SK-N-MC (cell line): Measurements from ENCODE around the gene DTX2.
"Not testable (repeated sequence)": the region's sequence is repeated elsewhere in the genome, so short reads cannot be mapped to it uniquely, and the experiment has no call there.

Experiments
- DNase-seq: peaks from one replicate; pipeline ENCODE4 v3.0.0-alpha.2; 2011; ENCODE audit warnings: low read depth, low spot score
- H3K27ac ChIP-seq: fragments of 200-600 bp; sonication (generic); 2 replicates; pipeline ENCODE4 v1.5.1; 2016; ENCODE audit warnings: mixed run types
- H3K36me3 ChIP-seq: fragments of 200-600 bp; sonication (generic); 2 replicates; pipeline ENCODE4 v1.6.1; 2017; ENCODE audit warnings: antibody characterized with exemption, low read length, mixed read lengths; ENCODE audit not compliant: insufficient read depth
- H3K4me3 ChIP-seq: fragments of 200-600 bp; sonication (generic); 2 replicates; pipeline ENCODE4 v1.5.1; 2016
- H3K9ac ChIP-seq: fragments of 200-600 bp; sonication (generic); 2 replicates; pipeline ENCODE4 v1.8.0; 2017; ENCODE audit warnings: mixed run types, mixed read lengths; ENCODE audit not compliant: insufficient read length
- H3K9me3 ChIP-seq: fragments of 200-600 bp; sonication (generic); 2 replicates; pipeline ENCODE4 v1.6.1; 2017; ENCODE audit warnings: low read depth, mild to moderate bottlenecking, antibody characterized with exemption, low read length, moderate library complexity, mixed read lengths

The DTX2 gene

DNA sequence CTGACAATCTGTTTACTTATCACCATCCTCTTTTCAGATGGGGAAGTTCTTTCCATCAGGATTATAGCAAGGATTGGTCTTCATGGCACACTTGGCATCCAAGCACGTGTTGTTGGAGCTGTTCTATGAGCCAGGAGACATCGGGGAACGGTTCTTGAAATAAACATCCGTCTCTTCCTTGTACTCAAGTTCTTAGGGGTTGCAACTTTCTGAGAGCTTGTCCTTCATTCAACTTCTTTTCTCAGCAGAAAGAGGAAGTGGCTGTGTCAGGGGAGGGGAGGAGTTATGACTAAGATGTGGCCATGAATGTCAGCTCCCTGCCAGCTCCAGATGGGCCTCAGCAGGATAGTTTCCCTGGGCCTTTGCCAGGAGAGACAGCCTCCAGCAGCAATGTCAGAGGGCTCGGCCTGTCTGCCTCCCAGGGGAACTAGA lies 15.9 kb upstream of the DTX2 start:
- H3K9me3 ChIP-seq, H3K36me3 ChIP-seq, H3K4me3 ChIP-seq, H3K27ac ChIP-seq, DNase-seq, H3K9ac ChIP-seq: not testable (repeated sequence)

DNA sequence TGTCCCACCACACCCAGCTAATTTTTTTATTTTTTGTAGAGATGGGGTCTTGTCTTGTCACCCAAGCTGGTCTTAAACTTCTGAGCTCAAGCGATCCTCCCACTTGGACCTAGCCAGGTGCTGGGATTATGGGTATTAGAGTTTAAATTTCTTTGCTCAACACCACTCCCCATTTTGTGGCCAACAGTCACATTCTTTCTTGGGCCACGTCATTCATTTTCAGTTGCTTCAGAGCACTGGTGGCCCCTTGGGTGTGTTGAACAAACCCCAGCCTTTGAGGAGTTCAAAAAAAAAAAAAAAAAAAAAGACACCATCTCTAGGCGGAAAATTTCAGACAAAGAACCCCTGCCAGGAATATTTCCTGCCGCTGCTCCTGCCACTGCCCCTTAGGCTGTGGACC lies 4.5 kb upstream of the DTX2 start:
- H3K27ac ChIP-seq, DNase-seq: not testable (repeated sequence)

DNA sequence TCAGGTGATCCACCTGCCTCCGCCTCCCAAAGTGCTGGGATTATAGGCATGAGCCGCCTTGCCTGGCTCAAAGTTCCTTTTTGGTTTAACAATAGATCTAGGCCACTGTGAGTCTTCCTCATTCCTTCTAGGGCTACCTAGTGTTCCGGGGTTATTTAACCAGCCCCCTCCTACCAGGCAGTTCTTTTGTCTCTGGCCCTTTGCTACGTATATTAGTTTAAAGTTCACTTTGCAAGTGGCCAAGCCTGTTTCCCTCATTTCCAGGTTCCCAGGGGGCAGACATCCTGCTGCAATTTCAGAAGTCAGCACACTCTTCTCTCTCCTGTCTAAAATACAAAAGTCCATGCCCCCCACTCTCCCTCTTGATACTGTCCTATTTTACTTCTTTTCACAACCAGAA lies 3.0 kb upstream of the DTX2 start:
- H3K9me3 ChIP-seq, H3K27ac ChIP-seq, DNase-seq, H3K36me3 ChIP-seq, H3K9ac ChIP-seq, H3K4me3 ChIP-seq: not testable (repeated sequence)

More for the DNA sequence above, 4.5 kb upstream of the DTX2 start:
- H3K4me3 ChIP-seq, H3K9ac ChIP-seq, H3K36me3 ChIP-seq, H3K9me3 ChIP-seq: not testable (repeated sequence)

DNA sequence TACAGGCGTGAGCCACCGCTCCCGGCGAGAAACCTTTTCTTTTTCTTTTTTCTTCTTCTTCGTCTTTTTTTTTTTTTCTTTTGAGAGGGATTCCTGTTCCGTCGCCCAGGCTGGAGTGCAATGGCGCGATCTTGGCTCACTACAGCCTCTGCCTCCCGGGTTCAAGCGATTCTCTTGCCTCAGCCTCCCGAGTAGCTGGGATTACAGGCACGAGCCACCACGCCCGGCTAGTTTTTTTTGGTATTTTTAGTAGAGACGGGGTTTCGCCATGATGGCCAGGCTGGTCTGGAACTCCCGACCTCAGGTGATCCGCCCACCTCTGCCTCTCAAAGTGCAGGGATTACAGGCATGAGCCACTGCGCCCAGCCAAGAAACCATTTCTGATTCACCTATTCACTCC lies 742 bp upstream of the DTX2 start:
- not testable (repeated sequence) for DNase-seq, H3K27ac ChIP-seq, H3K36me3 ChIP-seq, H3K9me3 ChIP-seq, H3K4me3 ChIP-seq, H3K9ac ChIP-seq

GRCh38 chr7:76462271-76462882 lies 868 bp downstream of the DTX2 start:
- H3K27ac ChIP-seq, H3K9me3 ChIP-seq, DNase-seq, H3K9ac ChIP-seq, H3K36me3 ChIP-seq, H3K4me3 ChIP-seq: not testable (repeated sequence)

DNA sequence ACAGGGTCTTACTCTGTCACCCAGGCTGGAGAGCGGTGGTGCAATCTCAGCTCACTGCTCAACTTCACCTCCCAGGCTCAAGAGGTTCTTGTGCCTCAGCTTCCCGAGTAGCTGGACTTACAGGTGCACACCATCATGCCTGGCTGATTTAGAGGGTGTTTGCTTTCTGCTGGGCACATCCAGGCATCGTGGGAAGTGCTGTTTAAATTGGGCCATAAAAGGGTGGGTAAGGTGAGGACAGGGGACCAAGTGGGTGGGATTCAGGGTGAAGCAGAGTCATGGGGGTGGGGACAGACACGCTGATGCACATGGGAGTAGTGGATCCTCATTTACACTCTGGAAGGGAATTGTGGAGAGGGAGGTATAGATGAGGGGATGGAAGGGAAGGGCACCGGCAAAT lies 3.5 kb downstream of the DTX2 start:
- not testable (repeated sequence) for H3K4me3 ChIP-seq, H3K9me3 ChIP-seq, H3K27ac ChIP-seq, H3K9ac ChIP-seq, DNase-seq, H3K36me3 ChIP-seq

GRCh38 chr7:76465950-76466349 lies 4.4 kb downstream of the DTX2 start:
- DNase-seq, H3K36me3 ChIP-seq, H3K27ac ChIP-seq, H3K9me3 ChIP-seq, H3K4me3 ChIP-seq, H3K9ac ChIP-seq: not testable (repeated sequence)

DNA sequence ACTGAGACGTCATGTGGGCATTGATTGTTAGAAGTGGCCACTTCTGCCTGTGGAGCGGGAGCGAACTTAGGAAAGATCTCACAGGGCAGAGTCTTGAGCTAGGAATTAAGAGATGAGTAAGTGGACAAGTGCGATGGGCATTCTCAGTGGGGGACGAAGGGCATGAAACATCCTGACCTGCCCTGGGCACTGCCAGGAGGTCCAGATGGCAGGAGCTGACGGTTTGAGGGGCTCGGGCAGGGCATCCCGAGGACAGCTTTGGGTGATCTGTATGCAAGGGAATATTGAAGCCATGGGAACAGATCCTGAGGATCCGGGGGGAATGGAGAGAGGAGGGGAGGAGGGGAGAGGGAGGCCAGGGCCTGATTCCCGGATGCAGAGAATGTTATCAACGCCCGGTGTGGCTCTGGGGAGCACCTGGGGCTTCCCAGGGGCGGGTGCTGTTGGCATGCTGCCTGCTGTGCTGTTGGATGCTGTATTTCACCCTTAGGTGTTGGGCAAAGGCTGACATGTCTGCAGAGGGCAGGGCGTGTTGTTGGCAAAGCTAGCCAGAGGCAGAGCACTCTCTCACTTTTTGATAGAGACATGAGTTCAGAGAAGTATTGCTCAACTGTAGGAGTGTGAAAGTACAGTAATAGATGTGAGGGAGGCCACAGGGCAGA lies 6.4 kb downstream of the DTX2 start:
- H3K9me3 ChIP-seq, H3K9ac ChIP-seq, H3K4me3 ChIP-seq, DNase-seq, H3K36me3 ChIP-seq, H3K27ac ChIP-seq: not testable (repeated sequence)

- H3K4me3 ChIP-seq, H3K9me3 ChIP-seq, H3K36me3 ChIP-seq, DNase-seq, H3K9ac ChIP-seq, H3K27ac ChIP-seq: not testable (repeated sequence)
These were observed 10.2 kb downstream of the DTX2 start for GRCh38 chr7:76471556-76472221.

DNA sequence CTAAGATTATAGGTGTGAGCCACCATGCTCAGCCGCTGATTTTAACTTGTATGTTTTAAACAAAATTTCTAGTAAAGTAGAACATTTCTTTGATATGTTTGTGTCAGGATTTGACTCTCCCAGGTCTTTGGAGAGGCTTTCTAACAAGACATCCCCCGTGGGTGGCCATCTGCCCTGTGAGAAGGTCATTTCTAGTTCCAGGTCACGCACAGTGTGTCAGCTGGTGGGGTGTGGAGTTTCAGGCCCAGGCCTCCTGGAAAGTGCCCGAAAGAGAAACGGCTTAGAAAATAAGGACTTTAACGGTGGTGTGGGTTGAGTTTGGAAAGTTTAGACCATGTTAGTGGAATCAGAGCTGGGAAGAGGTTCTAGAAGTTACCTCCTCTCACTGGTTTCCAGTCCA lies 11.6 kb downstream of the DTX2 start:
- not testable (repeated sequence) for H3K36me3 ChIP-seq, H3K27ac ChIP-seq, H3K4me3 ChIP-seq, DNase-seq, H3K9me3 ChIP-seq, H3K9ac ChIP-seq

DNA sequence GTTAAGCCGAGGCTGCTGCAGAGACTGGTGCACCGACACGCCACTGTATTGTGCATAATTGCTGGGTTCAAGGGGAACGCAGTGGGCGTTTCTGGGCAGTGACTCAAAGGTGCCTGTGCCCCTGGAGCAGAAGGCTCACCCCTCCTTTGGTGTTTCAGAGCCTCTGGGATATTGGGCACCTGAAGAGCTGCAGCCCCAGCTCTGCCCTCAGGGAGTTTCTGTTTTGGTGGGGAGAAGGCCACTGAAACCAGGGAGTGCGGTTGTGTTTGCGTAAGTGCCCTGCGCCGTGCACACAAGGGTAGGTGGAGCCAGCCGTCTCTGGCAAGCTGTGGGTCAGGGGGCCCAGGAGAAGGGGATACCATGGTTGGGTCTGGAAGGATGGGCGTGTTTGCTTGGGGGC lies 14.8 kb downstream of the DTX2 start:
- H3K9me3 ChIP-seq, H3K27ac ChIP-seq, DNase-seq, H3K36me3 ChIP-seq, H3K9ac ChIP-seq, H3K4me3 ChIP-seq: not testable (repeated sequence)

DNA sequence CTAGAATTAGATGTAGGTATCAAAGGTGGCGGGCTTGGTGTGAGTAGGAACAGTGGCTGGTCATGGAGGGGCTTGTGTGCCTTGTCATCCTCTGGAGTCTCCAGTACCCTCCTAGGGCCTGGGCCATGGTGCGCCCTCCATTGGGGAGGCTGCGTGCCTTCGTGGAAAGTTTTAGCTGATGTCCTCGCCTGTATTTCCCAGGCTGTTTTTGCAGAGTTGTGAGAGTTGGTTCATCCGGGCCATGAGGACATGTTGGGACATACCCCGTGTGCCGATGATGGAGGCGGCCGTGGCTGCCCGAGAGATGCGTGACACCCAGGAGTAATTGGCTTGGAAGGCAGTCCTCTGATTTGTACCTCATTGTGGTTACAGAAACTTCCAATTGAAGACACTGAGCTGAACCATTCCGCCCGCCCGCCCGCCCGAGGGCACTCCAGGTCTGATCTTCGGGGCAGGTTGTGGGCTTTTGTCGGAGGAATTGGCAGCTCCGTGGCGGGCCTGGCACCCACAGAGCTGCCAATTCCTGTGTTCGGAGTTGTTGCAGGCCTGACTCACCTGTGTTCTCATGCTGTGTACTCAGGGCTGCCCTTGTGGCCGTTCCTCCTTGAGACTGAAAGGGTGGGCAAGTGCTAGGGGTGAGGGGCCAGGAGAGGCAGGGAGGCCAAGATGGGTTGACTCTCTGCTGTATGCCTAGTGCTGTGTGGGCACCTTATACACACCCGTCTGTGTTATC lies 15.4 kb downstream of the DTX2 start:
- H3K4me3 ChIP-seq, H3K9me3 ChIP-seq, H3K36me3 ChIP-seq, H3K27ac ChIP-seq, DNase-seq, H3K9ac ChIP-seq: not testable (repeated sequence)

GRCh38 chr7:76479628-76480027 lies 18.1 kb downstream of the DTX2 start:
- H3K9ac ChIP-seq, H3K27ac ChIP-seq, H3K9me3 ChIP-seq, H3K36me3 ChIP-seq, H3K4me3 ChIP-seq, DNase-seq: not testable (repeated sequence)

DNA sequence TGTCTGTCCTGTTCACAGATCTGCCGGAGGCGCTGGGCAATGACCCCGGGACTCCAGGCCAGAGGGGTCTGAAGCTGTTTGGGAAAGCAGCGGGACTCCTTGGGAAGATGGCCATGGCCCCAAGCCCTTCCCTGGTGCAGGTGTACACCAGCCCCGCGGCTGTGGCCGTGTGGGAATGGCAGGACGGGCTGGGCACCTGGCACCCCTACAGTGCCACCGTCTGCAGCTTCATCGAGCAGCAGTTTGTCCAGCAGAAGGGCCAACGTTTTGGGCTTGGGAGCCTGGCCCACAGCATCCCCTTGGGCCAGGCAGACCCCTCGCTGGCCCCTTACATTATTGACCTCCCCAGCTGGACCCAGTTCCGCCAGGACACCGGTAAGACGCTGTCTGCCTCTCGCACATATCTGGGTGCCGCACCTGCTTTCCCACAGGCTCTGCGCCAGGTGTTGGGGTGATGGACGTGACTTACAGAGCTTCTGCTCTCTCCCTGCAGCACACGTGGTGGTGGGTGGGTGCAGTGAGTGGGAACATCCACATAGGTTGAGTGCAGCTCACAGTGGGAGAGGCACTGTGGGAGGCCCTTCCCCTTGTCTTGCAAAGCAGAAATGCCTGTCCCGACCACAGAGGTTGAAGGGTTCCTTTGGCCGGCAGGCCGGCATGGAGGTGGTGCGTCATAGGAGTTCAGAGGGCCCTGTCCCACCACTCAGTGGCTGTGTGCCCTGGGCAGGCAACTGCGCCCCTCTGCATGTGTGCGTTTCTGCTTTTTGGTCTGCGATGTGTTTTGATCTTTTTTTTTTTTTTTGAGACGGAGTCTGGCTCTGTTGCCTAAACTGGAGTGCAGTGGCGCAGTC lies 19.1 kb downstream of the DTX2 start:
- not testable (repeated sequence) for H3K36me3 ChIP-seq, DNase-seq, H3K9ac ChIP-seq, H3K4me3 ChIP-seq, H3K27ac ChIP-seq, H3K9me3 ChIP-seq
